Right kidney (tissue), 1 donor: Measurements from ENCODE around the gene PODN.

ENCODE experiments used
- DNase-seq: peaks from one replicate; pipeline ENCODE4 v3.0.0-alpha.2; 2016

The PODN gene

GRCh38 chr1:53075206-53075605 lies 13.2 kb downstream of the PODN start:
- DNase-seq: no peak

- no peak for DNase-seq
These were observed 13.7 kb downstream of the PODN start for GRCh38 chr1:53075761-53076163.

GRCh38 chr1:53076165-53076564 lies 14.2 kb downstream of the PODN start:
- DNase-seq: no peak

- DNase-seq: no peak
These were observed 14.9 kb downstream of the PODN start for GRCh38 chr1:53076721-53077598.

- DNase-seq: no peak
These were observed 15.6 kb downstream of the PODN start for GRCh38 chr1:53077599-53077965.

GRCh38 chr1:53078333-53079101 lies 16.5 kb downstream of the PODN start:
- no peak for DNase-seq

- no peak for DNase-seq
These were observed 17.2 kb downstream of the PODN start for GRCh38 chr1:53079251-53079650.

GRCh38 chr1:53080041-53080440 lies 18.0 kb downstream of the PODN start:
- DNase-seq: no peak

- no peak for DNase-seq
These were observed 18.8 kb downstream of the PODN start for GRCh38 chr1:53080769-53081168.

GRCh38 chr1:53081384-53082066 lies 19.5 kb downstream of the PODN start:
- no peak for DNase-seq

- DNase-seq: no peak
These were observed 20.9 kb downstream of the PODN start for GRCh38 chr1:53082826-53083455.

GRCh38 chr1:53083636-53084588 lies 21.9 kb downstream of the PODN start:
- DNase-seq: no peak

- DNase-seq: no peak
These were observed 22.6 kb downstream of the PODN start for GRCh38 chr1:53084589-53084971.

GRCh38 chr1:53085405-53085804 lies 23.4 kb downstream of the PODN start:
- no peak for DNase-seq

GRCh38 chr1:53086491-53087070 lies 24.6 kb downstream of the PODN start:
- DNase-seq: no peak

- no peak for DNase-seq
These were observed 25.6 kb downstream of the PODN start for GRCh38 chr1:53087332-53088285.

GRCh38 chr1:53088616-53089300 lies 26.7 kb downstream of the PODN start:
- no peak for DNase-seq

GRCh38 chr1:53089478-53090226 lies 27.6 kb downstream of the PODN start:
- DNase-seq: no peak
